Right lobe of liver (tissue), 6 donors: ENCODE measurements around the gene GRIA4. TPM values are rescaled to one million over a fixed set of nuclear protein-coding genes. Genes with fewer than 3 reads are reported as not detected.

Source experiments
- ATAC-seq, 4 donors: fragments of 200-7000 bp; cut with Tn5 transposase; one replicate each; pipeline ENCODE4 v1.9.1; 2020; ENCODE audit warnings: mild to moderate bottlenecking in 4 of 4, moderate library complexity in 4 of 4
- DNase-seq, 3 donors: peaks; one replicate each; pipeline ENCODE4 v3.0.0-alpha.2; 2020
- H3K27ac ChIP-seq, 3 donors: fragments of 200-600 bp; one replicate each; pipeline ENCODE4 v1.8.0; 2022
- H3K27me3 ChIP-seq, 2 donors: fragments of 200-600 bp; one replicate each; pipeline ENCODE4 v1.8.0; 2022
- H3K36me3 ChIP-seq, 4 donors: fragments of 200-600 bp; sonication (generic) in 1 of 4; one replicate each; pipeline versions ENCODE4 v1.5.1 to v1.8.0; 2017 to 2022; ENCODE audit warnings: control low read depth in 1 of 4
- H3K4me1 ChIP-seq, 4 donors: fragments of 200-600 bp; sonication (generic) in 1 of 4; one replicate each; pipeline versions ENCODE4 v1.5.1 to v1.8.0; 2017 to 2022; ENCODE audit warnings: control low read depth in 1 of 4
- H3K4me3 ChIP-seq, 3 donors: fragments of 200-600 bp; one replicate each; pipeline ENCODE4 v1.8.0; 2022
- H3K9me3 ChIP-seq, 4 donors: fragments of 200-600 bp; sonication (generic) in 1 of 4; one replicate each; pipeline versions ENCODE4 v1.5.1 to v1.8.0; 2017 to 2022; ENCODE audit warnings: control low read depth in 1 of 4
- POLR2A ChIP-seq: fragments of 450-650 bp; IDR thresholded peaks from one replicate; pipeline ENCODE4 v1.6.1; 2017; ENCODE audit warnings: antibody characterized with exemption, mild to moderate bottlenecking
- WGBS: methylation state at CpG from one replicate; pipeline ENCODE4 v1.1.6; 2018; ENCODE audit warnings: low coverage, low lambda C conversion rate; ENCODE audit not compliant: insufficient coverage; ENCODE audit errors: missing lambda C conversion rate; 5-methylcytosine and 5-hydroxymethylcytosine counted together
- intact Hi-C, 2 donors: fragments of 100-400 bp; cut with DNase I; formaldehyde crosslinking; loops; one replicate each; pipeline versions ENCODE4 v1.11.2 to v1.14.1; 2022
- total RNA-seq, 6 experiments: library from RNA; depleted of rRNA in 2 of 6; stranded (reverse); fragments of >200 nt in 2 of 6; fragmentation: NEBNext Ultra II Directional in 3 of 6; extraction: Animal tissue kit (Norgen Biotek cat#: 25700) in 3 of 6; gene quantifications; one replicate each; pipeline versions ENCODE4 v1.1.0 to v1.2.4, GENCODE V29; 2016 to 2023
- TF ChIP-seq, protein P1 (sequence below), 4 donors: fragments of 200-600 bp in 3 of 4; fragments of 450-650 bp in 1 of 4; IDR thresholded peaks; one replicate each; pipeline versions ENCODE4 v1.5.1 to v1.8.0; 2016 to 2022; ENCODE audit warnings: antibody characterized with exemption in 4 of 4, mild to moderate bottlenecking in 2 of 4
- donor health status: DM: no; HTN: yes; CAD: no.
- donor health status: DM: no; HTN: no; CAD: no.
- donor health status: DM: no; HTN: no; CAD: no.
- donor health status: DM: no; HTN: yes; CAD: no.
- donor health status: DM: no; HTN: yes; CAD: no.

Gene GRIA4
- total RNA-seq, 6 experiments from 2014 or later = 0.24 TPM; not detected in 5

DNA sequence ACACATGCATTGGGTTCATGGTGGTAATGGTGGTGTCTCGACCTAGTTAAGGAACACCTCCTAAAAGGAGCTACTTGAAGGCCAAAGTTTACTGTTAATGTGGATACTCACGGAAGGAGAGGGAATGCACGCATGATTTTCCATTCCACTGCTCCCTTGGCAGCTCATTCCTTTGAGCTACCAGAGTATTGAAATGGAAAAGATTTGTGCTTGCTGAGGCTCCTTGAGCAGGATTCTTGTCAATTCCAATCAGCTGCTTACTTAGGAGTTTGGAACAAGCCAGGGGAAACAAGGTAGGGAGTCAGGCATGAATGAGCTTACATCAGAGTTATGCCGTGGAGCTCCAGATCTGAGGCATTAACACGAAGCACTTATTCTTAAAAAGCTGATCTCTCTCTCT, 108.8 kb downstream of the GRIA4 start:
- Histone ChIP-seq H3K36me3 (no peaks in the 10 kb centered on the region), H3K4me3 (no peak overlapping the region), H3K27ac (no peak overlapping the region), H3K9me3 (no peaks in the 10 kb centered on the region), H3K27me3 (no peaks in the 10 kb centered on the region), H3K4me1 (no peaks in the 10 kb centered on the region)
- DNase-seq = no peak
- intact Hi-C loops = no loop called here
- no peak for ATAC-seq
- WGBS = 64% methylated on average over 2 of the region's 5 CpGs
- no peak for TF ChIP-seq POLR2A
- TF ChIP-seq, protein P1, sequence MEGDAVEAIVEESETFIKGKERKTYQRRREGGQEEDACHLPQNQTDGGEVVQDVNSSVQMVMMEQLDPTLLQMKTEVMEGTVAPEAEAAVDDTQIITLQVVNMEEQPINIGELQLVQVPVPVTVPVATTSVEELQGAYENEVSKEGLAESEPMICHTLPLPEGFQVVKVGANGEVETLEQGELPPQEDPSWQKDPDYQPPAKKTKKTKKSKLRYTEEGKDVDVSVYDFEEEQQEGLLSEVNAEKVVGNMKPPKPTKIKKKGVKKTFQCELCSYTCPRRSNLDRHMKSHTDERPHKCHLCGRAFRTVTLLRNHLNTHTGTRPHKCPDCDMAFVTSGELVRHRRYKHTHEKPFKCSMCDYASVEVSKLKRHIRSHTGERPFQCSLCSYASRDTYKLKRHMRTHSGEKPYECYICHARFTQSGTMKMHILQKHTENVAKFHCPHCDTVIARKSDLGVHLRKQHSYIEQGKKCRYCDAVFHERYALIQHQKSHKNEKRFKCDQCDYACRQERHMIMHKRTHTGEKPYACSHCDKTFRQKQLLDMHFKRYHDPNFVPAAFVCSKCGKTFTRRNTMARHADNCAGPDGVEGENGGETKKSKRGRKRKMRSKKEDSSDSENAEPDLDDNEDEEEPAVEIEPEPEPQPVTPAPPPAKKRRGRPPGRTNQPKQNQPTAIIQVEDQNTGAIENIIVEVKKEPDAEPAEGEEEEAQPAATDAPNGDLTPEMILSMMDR (IDR thresholded peaks at IDR 0.05) = no peak

DNA sequence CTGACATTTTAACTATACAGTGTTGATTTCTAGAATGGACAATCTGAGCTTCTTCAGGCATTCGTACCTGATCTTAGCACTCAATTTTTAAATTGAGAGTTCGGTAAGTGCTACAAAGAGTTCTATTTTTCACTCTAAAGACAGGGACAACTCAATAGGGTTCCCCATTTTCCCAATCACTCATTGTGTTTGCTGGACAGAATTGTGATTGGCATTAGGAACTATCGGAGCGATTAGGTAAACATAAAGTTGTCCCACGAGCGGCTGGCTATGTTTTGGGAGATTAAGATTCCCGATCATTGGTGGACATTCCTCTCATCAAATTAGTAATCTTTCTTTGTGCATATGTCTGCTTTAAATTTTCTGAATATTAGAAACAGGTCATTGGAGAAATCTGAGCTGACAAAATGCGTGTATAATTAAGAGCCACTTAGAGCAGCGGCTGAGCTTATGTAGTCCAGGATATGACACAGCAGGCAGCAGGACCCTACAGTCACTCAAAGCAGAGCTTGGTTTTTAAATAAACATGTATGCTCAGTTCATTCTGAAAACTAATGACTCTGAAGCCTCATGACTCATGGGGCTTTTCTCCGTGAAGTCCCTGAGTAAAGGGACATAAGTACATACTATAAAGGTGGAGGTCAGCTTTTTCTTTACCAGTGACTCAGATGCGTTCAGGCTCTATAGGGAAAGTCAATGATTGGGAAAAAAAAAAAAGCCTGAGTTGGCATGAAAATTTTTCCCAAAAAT, 109.4 kb downstream of the GRIA4 start:
- 52% methylated on average over 11 of the region's 11 CpGs for WGBS
- H3K9me3 ChIP-seq = no peaks in the 10 kb centered on the region
- intact Hi-C loops = no loop called here
- no peak for TF ChIP-seq POLR2A
- TF ChIP-seq, protein P1 (IDR thresholded peaks at IDR 0.05) = no peak
- H3K27me3 ChIP-seq = no peaks in the 10 kb centered on the region
- H3K4me1 ChIP-seq = no peaks in the 10 kb centered on the region
- H3K4me3 ChIP-seq = no peak overlapping the region
- no peak for ATAC-seq
- no peak for DNase-seq
- H3K27ac ChIP-seq = no peak overlapping the region
- no peaks in the 10 kb centered on the region for H3K36me3 ChIP-seq

DNA sequence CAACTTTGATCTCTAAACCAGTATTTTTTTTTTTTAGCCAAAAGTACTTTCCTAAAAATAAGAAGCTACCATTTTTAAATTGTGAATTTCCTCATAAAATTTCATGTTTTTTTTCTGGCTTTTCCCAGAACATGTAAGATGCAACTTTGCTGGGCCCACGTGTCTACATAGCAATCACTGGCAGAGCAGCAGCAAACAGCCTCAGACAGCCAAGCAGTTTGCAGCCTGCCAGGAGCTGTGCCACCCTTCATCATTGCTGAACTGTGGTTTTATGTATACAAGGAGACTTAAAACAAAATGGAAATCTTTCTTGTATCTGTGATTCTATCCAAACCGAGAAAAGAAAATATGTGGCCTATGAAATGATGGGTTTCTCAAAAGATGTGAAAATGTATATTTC, 110.2 kb downstream of the GRIA4 start:
- no peaks in the 10 kb centered on the region for H3K9me3 ChIP-seq

DNA sequence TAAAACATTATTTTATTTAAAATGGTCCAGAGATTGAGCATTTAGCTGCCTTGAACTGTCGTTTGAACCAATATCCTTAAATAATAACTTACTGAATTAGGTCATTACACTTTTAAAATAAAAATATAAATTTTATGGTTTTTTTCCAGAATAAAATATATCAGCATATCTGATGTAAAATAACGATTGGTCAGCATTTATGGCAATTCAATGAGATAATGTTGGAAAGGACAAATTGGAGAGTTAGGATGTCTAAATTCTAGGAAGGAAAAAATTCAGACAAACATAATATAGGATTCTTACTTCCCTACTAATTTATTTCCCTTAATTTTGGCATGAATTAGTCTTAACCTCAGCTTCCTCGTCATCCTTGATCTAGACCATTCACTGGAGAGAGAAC, 113.4 kb downstream of the GRIA4 start:
- H3K9me3 ChIP-seq = no peaks in the 10 kb centered on the region
- no peak for DNase-seq
- no peak for ATAC-seq
- no peaks in the 10 kb centered on the region for H3K36me3 ChIP-seq
- TF ChIP-seq POLR2A = no peak
- TF ChIP-seq, protein P1 (IDR thresholded peaks at IDR 0.05) = no peak
- H3K4me3 ChIP-seq = no peak overlapping the region
- no peaks in the 10 kb centered on the region for H3K27me3 ChIP-seq
- WGBS = 39% methylated on average over 3 of the region's 3 CpGs
- intact Hi-C loops = no loop called here
- no peak overlapping the region for H3K27ac ChIP-seq
- H3K4me1 ChIP-seq = no peaks in the 10 kb centered on the region

More for the DNA sequence above, 110.2 kb downstream of the GRIA4 start:
- no peak overlapping the region for H3K4me3 ChIP-seq
- H3K27ac ChIP-seq = no peak overlapping the region
- intact Hi-C loops = no loop called here
- H3K4me1 ChIP-seq = no peaks in the 10 kb centered on the region
- H3K36me3 ChIP-seq = no peaks in the 10 kb centered on the region
- no peaks in the 10 kb centered on the region for H3K27me3 ChIP-seq
- 31% methylated on average over 2 of the region's 2 CpGs for WGBS
- DNase-seq (no peak), ATAC-seq (no peak)
- TF ChIP-seq, protein P1 (IDR thresholded peaks at IDR 0.05) = no peak
- no peak for TF ChIP-seq POLR2A
